Measurements from ENCODE around the gene GLDC.

DNA sequence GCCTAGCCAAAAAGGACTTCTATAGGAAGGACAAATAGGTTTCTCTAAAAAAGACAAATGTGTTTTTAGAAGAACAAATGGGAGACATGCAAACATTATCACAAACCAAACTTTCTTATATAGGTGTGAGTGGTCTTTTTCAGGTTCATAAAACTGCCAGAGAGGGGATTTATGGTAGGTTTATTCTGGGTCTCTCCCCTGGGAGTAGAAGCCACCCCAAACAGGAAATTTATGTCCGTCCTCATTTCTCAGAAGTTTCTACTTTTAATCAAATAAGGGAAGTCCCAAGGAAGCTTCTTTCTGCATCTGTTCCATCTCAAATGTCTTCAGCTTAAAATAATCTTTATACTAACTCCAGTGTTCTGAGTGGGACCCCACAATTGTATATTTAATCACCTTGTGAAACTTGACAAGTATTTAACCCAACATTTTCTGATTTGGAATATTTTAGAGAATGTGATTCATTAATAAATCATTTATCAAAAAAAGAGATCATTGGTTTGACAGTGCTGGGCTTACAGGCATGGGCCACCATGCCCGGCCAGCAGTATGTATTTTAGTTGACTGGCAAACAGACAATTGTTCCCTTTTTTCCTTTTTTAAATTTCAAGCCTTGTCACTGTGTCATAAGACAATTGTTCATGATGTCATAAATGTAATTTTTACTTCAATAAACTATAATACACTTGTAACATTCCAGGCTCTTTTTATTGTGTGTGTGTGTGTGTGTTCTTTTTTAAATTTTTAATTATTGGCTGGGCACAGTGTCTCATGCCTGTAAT is 44.6 kb upstream of the GLDC start:
- TF ChIP-seq, protein P1, sequence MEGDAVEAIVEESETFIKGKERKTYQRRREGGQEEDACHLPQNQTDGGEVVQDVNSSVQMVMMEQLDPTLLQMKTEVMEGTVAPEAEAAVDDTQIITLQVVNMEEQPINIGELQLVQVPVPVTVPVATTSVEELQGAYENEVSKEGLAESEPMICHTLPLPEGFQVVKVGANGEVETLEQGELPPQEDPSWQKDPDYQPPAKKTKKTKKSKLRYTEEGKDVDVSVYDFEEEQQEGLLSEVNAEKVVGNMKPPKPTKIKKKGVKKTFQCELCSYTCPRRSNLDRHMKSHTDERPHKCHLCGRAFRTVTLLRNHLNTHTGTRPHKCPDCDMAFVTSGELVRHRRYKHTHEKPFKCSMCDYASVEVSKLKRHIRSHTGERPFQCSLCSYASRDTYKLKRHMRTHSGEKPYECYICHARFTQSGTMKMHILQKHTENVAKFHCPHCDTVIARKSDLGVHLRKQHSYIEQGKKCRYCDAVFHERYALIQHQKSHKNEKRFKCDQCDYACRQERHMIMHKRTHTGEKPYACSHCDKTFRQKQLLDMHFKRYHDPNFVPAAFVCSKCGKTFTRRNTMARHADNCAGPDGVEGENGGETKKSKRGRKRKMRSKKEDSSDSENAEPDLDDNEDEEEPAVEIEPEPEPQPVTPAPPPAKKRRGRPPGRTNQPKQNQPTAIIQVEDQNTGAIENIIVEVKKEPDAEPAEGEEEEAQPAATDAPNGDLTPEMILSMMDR (IDR thresholded peaks at IDR 0.05) = no peak
- TF ChIP-seq POLR2A (IDR thresholded peaks at IDR 0.05) = no peak

Data from lower leg skin (tissue), 3 donors.